CD4-positive, CD25-positive, alpha-beta regulatory T cell (primary cell): ENCODE measurements around the gene WWC1. TPM values are rescaled to one million over a fixed set of nuclear protein-coding genes. Genes with fewer than 3 reads are reported as not detected.
"Not testable (repeated sequence)": the region's sequence is repeated elsewhere in the genome, so short reads cannot be mapped to it uniquely, and the experiment has no call there.

Source experiments
- ATAC-seq, 2 donors: fragments of 150-1000 bp; cut with Tn5 transposase; one replicate each; pipeline ENCODE4 v1.10.0; 2021; ENCODE audit warnings: low read depth in 2 of 2, moderate number of reproducible peaks in 2 of 2, moderate library complexity in 1 of 2
- DNase-seq, 3 donors: peaks; one replicate each; pipeline versions ENCODE4 v3.0.0 to v3.0.0-alpha.2; 2012 to 2022; ENCODE audit warnings: mixed read lengths in 1 of 3
- H3K27ac ChIP-seq: one replicate; pipeline ENCODE4 v1.7.0; 2013; ENCODE audit warnings: mild to moderate bottlenecking, low read length; ENCODE audit not compliant: insufficient read depth, poor library complexity, severe bottlenecking
- H3K27me3 ChIP-seq: one replicate; pipeline ENCODE4 v1.7.0; 2013; ENCODE audit warnings: low read length; ENCODE audit not compliant: control insufficient read depth, insufficient read depth
- H3K36me3 ChIP-seq: one replicate; pipeline ENCODE4 v1.7.0; 2013; ENCODE audit warnings: mild to moderate bottlenecking, low read length, moderate library complexity; ENCODE audit not compliant: control insufficient read depth, insufficient read depth
- H3K4me1 ChIP-seq: 2 replicates; pipeline ENCODE4 v1.7.0; 2013; ENCODE audit warnings: mild to moderate bottlenecking, low read length; ENCODE audit not compliant: insufficient read depth, control insufficient read depth, poor library complexity, severe bottlenecking
- H3K4me3 ChIP-seq: one replicate; pipeline ENCODE4 v1.7.0; 2013; ENCODE audit warnings: low read depth, mild to moderate bottlenecking, low read length, moderate library complexity
- H3K9me3 ChIP-seq, 2 experiments: 1 replicate in 1 of 2; 2 replicates in 1 of 2; pipeline ENCODE4 v1.7.0; 2013; ENCODE audit warnings: low read length in 2 of 2, mild to moderate bottlenecking in 1 of 2, moderate library complexity in 1 of 2; ENCODE audit not compliant: control insufficient read depth in 2 of 2
- H3K27ac Mint-ChIP-seq, 3 donors: one replicate each; pipeline ENCODE4 v1.8.0; 2020 to 2022; ENCODE audit warnings: mild to moderate bottlenecking in 3 of 3, mixed read lengths in 3 of 3, moderate library complexity in 2 of 3
- H3K27me3 Mint-ChIP-seq: one replicate; pipeline ENCODE4 v1.8.0; 2022; ENCODE audit warnings: mild to moderate bottlenecking, mixed read lengths
- H3K36me3 Mint-ChIP-seq: one replicate; pipeline ENCODE4 v1.8.0; 2020; ENCODE audit warnings: mixed read lengths
- H3K4me1 Mint-ChIP-seq, 4 donors: one replicate each; pipeline ENCODE4 v1.8.0; 2020 to 2022; ENCODE audit warnings: mixed read lengths in 4 of 4, mild to moderate bottlenecking in 1 of 4
- H3K4me3 Mint-ChIP-seq, 4 donors: one replicate each; pipeline ENCODE4 v1.8.0; 2020 to 2022; ENCODE audit warnings: mild to moderate bottlenecking in 4 of 4, mixed read lengths in 4 of 4, moderate library complexity in 3 of 4
- H3K9me3 Mint-ChIP-seq, 7 donors: one replicate each; pipeline ENCODE4 v1.8.0; 2020 to 2022; ENCODE audit warnings: mixed read lengths in 7 of 7, mild to moderate bottlenecking in 3 of 7, moderate library complexity in 2 of 7
- polyA plus RNA-seq, 4 donors: library from polyadenylated mRNA; unstranded; fragments of 300-500 nt; fragmentation: Illumina TruSeq; gene quantifications; one replicate each; pipeline ENCODE4 v1.2.3, GENCODE V29; 2021
- total RNA-seq: library from RNA; stranded (reverse); gene quantifications from one replicate; pipeline ENCODE4 v1.2.3, GENCODE V29; 2022

Gene WWC1
- total and polyA plus RNA-seq, 5 donors from 2014 or later: 0.07 to 1.5 (median 0.95) TPM; not detected in 1

DNA sequence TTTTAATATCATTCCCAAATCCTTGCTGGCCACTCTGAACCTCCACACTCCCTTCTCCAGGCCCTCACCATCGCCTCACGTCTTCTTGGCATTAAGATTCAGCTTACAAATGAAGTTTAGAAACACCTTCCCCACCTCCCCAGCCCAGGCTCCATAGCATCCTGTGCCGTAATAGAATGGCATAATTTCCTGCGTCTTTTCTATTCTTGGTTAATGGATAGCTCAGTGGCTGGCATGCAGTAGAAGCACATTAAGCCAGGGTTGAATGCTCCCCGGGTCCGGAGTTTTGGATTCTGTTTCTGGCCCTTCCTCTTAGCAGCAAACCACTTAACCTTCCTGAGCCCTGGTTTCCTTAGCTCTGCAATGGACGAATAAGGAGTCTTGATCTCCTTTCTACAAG, 13.8 kb downstream of the WWC1 start:
- no peak overlapping the region for H3K4me3 ChIP-seq
- Mint-ChIP-seq H3K27me3 (peaks cover 17% of the 10 kb centered on the region), H3K4me3 (no peak overlapping the region), H3K27ac (no peak overlapping the region), H3K9me3 (no peaks in the 10 kb centered on the region), H3K36me3 (no peaks in the 10 kb centered on the region), H3K4me1 (no peaks in the 10 kb centered on the region)
- no peaks in the 10 kb centered on the region for H3K36me3 ChIP-seq
- no peak for ATAC-seq
- no peak for DNase-seq
- H3K27me3 ChIP-seq: no peaks in the 10 kb centered on the region
- no peaks in the 10 kb centered on the region for H3K9me3 ChIP-seq
- no peaks in the 10 kb centered on the region for H3K4me1 ChIP-seq
- H3K27ac ChIP-seq: no peak overlapping the region

DNA sequence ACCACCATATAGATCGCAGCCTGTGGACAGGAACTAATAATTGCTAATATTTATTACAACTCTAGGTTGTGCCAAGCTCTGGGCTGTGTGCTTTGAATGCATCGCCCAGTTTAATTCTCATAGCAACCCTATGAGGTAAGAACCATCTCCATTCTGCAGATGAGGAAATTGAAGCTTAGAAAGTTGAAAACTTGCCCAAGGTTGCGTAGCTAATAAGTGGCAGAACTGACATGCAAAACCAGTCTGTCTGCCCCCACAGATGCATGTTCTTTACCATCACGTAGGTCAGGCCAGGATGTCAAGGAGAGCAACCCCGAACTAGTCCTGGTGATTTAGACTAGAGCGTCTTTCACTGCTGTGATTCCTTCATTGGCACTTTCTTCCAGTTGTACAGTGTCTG, 15.6 kb downstream of the WWC1 start:
- no peak for DNase-seq
- H3K27me3 ChIP-seq: no peaks in the 10 kb centered on the region
- H3K4me3 ChIP-seq: no peak overlapping the region
- H3K36me3 Mint-ChIP-seq: no peaks in the 10 kb centered on the region
- H3K4me3 Mint-ChIP-seq: no peak overlapping the region
- no peaks in the 10 kb centered on the region for H3K4me1 ChIP-seq
- peaks cover 11% of the 10 kb centered on the region for H3K27me3 Mint-ChIP-seq
- no peaks in the 10 kb centered on the region for H3K9me3 Mint-ChIP-seq
- H3K27ac Mint-ChIP-seq: no peak overlapping the region
- no peaks in the 10 kb centered on the region for H3K9me3 ChIP-seq
- no peaks in the 10 kb centered on the region for H3K4me1 Mint-ChIP-seq
- ATAC-seq: no peak
- H3K36me3 ChIP-seq: no peaks in the 10 kb centered on the region
- H3K27ac ChIP-seq: no peak overlapping the region

DNA sequence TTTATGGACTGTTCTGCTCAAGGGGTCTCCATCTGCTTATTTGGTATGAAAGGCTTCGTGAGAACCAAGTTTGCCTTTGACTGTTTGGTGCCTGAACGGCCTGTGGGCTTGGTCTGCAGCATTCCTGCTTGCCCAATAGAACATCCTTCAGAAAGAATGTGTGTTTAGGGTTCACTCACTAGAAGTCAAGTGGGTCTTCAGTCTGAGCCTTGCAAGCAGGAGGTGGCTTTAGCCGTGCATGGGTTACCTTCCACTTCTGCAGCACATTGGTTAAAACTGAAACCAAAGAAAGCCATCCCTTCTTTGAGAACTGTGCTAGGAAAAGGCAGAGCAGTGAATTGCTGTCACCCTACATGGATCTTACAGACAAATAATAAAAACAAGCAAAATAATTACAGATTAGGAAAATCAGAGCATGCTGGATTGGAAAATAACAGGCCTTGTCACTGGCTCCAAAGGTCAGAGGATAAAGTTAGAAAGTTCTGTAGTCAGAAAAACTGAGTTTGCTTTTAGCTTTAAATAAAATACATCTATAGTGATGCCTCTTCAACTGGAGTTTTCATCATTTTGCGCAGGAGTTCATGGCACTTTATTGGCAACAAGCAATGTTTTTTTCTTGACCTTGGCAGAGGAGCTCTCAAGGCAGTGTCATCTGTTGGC, 16.6 kb downstream of the WWC1 start:
- no peak overlapping the region for H3K27ac ChIP-seq
- DNase-seq: no peak
- H3K36me3 Mint-ChIP-seq: no peaks in the 10 kb centered on the region
- H3K9me3 Mint-ChIP-seq: no peaks in the 10 kb centered on the region
- H3K4me1 ChIP-seq: no peaks in the 10 kb centered on the region
- H3K9me3 ChIP-seq: no peaks in the 10 kb centered on the region
- no peak overlapping the region for H3K4me3 ChIP-seq
- H3K27me3 Mint-ChIP-seq: peaks cover 11% of the 10 kb centered on the region
- H3K36me3 ChIP-seq: no peaks in the 10 kb centered on the region
- H3K4me3 Mint-ChIP-seq: no peak overlapping the region
- no peaks in the 10 kb centered on the region for H3K4me1 Mint-ChIP-seq
- H3K27me3 ChIP-seq: no peaks in the 10 kb centered on the region
- ATAC-seq: no peak
- H3K27ac Mint-ChIP-seq: no peak overlapping the region

DNA sequence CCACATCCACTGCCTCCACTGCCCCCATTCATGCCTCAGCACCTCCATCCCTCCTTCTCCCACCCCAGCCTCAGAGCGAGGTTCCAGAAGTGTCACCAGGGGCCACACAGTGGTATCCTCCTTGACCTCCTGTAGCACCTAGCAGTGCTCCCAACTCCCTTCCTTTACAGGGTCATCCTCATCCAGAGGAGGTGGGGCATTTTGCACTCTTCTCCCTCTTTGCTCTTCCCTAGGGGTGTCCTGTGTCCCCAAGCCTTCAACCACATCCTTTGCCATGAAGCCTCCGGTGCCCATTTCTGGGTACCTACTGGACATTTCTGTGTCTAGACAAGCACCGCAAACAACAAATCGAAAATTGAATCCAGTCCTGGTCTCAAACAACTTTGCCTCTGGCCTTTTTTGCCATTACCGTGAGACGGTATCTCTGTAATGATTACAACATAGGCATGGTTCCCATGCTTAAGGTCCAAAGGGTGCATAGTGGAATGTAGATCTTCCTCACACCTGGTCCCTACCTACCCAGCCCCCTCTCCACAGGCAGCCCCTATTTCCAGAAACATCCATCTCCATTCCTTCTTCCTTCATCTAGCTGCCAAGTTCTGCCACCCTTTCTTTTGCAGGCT, 17.6 kb downstream of the WWC1 start:
- no peaks in the 10 kb centered on the region for H3K36me3 ChIP-seq
- no peak overlapping the region for H3K27ac ChIP-seq
- H3K9me3 ChIP-seq: no peaks in the 10 kb centered on the region
- H3K27me3 ChIP-seq: no peaks in the 10 kb centered on the region
- no peak overlapping the region for H3K4me3 Mint-ChIP-seq
- DNase-seq: no peak
- H3K27ac Mint-ChIP-seq: no peak overlapping the region
- H3K9me3 Mint-ChIP-seq: no peaks in the 10 kb centered on the region
- no peaks in the 10 kb centered on the region for H3K4me1 Mint-ChIP-seq
- H3K4me3 ChIP-seq: no peak overlapping the region
- peaks cover 7% of the 10 kb centered on the region for H3K27me3 Mint-ChIP-seq
- H3K4me1 ChIP-seq: no peaks in the 10 kb centered on the region
- H3K36me3 Mint-ChIP-seq: no peaks in the 10 kb centered on the region
- no peak for ATAC-seq

DNA sequence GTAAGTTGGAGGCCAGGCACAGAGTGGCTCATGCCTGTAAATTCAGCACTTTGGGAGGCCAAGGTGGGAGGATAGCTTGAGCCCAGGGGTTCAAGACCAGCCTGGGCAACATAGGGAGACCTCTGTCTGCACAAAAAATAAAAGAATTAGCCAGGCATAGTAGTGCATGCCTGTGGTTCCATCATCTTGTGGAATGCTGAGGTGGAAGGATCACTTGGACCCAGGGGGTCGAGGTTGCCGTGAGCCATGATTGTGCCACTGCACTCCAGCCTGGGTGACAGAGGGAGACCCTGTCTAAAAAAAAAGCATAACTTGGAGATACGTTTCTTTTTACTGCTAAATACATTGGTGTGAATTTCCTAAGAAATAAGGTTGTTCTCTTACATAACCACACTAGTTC, 19.1 kb downstream of the WWC1 start:
- not testable (repeated sequence) for H3K4me1 Mint-ChIP-seq, H3K27me3 Mint-ChIP-seq, H3K27me3 ChIP-seq, H3K27ac ChIP-seq, ATAC-seq, H3K4me1 ChIP-seq, H3K36me3 Mint-ChIP-seq, H3K9me3 ChIP-seq, H3K4me3 ChIP-seq, H3K36me3 ChIP-seq, DNase-seq, H3K9me3 Mint-ChIP-seq, H3K4me3 Mint-ChIP-seq, H3K27ac Mint-ChIP-seq

DNA sequence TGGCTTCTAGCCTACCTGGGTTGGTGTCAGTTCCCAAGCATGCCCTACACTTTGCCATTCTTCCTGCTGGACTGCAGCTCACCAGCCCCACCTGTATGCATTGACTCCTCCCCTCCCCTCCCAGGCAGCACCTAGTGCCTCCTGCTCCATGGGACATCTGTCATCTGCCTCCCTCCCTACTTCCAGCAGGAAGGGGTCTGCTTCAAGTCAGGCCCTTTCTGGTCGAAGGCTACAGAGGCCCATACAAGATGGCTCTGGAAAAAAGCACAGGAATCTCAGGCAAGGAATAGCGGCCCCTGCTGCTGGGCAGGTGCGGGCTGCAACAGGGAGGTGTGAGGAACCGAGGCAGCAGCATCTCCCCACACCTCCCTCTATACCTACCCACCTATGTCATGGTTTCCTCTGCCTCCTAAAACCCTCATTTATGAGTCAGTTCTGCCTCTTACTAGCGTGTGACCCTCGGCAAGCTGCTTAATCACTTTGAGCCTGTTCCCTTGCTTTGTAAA, 19.7 kb downstream of the WWC1 start:
- H3K36me3 Mint-ChIP-seq: no peaks in the 10 kb centered on the region
- no peaks in the 10 kb centered on the region for H3K9me3 Mint-ChIP-seq
- H3K36me3 ChIP-seq: no peaks in the 10 kb centered on the region
- H3K27ac ChIP-seq: no peak overlapping the region
- no peaks in the 10 kb centered on the region for H3K4me1 Mint-ChIP-seq
- DNase-seq (no peak), ATAC-seq (no peak)
- H3K9me3 ChIP-seq: no peaks in the 10 kb centered on the region
- no peak overlapping the region for H3K4me3 ChIP-seq
- H3K27me3 ChIP-seq: no peaks in the 10 kb centered on the region
- no peak overlapping the region for H3K27ac Mint-ChIP-seq
- H3K27me3 Mint-ChIP-seq: peaks cover 6% of the 10 kb centered on the region
- H3K4me3 Mint-ChIP-seq: no peak overlapping the region
- no peaks in the 10 kb centered on the region for H3K4me1 ChIP-seq

DNA sequence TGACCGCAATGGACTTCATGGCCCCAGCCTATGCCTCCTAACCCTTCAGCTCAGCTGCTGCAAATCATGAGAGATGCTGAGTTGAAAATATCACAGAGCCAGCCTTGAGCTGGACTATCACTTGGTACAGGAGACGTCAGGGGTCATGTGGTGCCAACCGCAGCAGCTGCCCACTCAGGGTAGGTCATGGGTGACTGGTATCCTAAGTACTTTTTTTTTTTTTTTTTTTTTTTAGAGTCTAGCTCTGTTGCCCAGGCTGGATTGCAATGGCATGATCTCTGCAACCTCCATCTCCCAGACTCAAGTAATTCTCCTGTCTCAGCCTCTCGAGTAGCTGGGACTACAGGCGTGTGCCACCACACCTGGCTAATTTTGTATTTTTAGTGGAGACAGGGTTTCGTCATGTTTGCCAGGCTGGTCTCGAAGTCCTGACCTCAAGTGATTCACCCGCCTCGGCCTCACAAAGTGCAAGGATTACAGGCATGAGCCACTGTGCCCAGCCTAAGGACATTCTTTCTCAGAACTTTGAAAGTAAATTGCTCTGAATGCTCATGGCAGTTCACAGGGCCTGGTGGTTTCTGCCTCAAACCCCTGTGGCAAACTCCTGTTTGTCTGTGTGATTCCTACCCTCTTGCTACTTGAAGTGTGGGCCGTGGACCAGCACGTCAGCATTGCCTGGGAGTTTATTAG, 21.3 kb downstream of the WWC1 start:
- H3K36me3 Mint-ChIP-seq: no peaks in the 10 kb centered on the region
- DNase-seq: no peak
- ATAC-seq: no peak
- Histone ChIP-seq H3K27me3 (no peaks in the 10 kb centered on the region), H3K4me3 (no peak overlapping the region), H3K36me3 (no peaks in the 10 kb centered on the region), H3K4me1 (no peaks in the 10 kb centered on the region), H3K9me3 (no peaks in the 10 kb centered on the region), H3K27ac (no peak overlapping the region)
- no peaks in the 10 kb centered on the region for H3K4me1 Mint-ChIP-seq
- H3K9me3 Mint-ChIP-seq: no peaks in the 10 kb centered on the region
- H3K27me3 Mint-ChIP-seq: peaks cover 6% of the 10 kb centered on the region
- no peak overlapping the region for H3K4me3 Mint-ChIP-seq
- no peak overlapping the region for H3K27ac Mint-ChIP-seq
